ENCODE results near the gene ZNF48.
A peak's percentile ranks its signal among the peaks of the same experiment; 100 is the strongest.
"Not testable (repeated sequence)": the region's sequence is repeated elsewhere in the genome, so short reads cannot be mapped to it uniquely, and the experiment has no call there.

The ZNF48 gene

DNA sequence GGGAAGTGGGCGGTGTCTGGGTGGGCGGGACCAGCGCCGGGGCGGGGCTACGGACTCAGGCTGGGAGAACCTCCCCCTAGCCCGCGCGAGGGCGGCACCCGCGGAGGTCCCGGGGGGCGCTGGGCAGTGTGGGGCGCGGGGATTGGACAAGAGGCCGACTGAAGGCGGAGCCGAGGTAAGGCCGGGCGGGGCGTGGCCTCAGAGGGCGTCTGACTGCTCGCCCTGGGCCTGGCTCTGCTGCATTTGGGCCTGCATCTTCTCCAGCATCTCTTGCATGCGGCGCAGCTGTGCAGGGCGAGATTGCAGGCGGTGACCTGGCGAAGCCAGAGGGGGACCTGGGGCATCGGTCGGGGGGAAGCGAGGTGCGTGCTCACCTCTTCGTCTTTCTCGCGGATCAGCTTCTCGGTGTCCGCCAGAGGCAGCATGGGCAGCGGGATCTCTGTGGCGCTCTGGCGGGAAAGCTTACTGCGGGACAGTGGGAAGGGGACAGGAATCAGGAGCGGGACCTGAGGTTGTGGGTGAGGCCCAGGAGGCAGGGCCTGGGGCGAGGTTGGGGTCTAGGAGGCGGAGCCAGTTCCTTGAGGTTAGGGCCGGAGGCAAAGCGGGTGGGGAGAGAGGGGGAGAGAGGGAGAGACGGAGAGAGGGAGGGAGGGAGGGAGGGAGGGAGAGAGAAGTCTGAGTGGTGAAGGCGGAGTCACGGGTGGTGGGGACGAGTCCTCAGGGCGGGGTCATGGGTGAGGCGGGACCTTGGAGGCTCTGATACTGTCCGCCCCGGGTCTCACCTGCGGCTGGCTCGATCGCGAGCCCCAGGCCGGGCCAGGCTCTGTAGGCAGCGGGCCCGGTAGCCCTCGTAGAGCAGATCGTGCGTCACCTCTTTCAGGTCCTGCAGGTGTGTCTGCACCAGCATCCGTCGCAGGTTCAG is 16.7 kb upstream of the ZNF48 start:
- DNase-seq (ENCODE audit: low spot score), result peak; percentile 99

DNA sequence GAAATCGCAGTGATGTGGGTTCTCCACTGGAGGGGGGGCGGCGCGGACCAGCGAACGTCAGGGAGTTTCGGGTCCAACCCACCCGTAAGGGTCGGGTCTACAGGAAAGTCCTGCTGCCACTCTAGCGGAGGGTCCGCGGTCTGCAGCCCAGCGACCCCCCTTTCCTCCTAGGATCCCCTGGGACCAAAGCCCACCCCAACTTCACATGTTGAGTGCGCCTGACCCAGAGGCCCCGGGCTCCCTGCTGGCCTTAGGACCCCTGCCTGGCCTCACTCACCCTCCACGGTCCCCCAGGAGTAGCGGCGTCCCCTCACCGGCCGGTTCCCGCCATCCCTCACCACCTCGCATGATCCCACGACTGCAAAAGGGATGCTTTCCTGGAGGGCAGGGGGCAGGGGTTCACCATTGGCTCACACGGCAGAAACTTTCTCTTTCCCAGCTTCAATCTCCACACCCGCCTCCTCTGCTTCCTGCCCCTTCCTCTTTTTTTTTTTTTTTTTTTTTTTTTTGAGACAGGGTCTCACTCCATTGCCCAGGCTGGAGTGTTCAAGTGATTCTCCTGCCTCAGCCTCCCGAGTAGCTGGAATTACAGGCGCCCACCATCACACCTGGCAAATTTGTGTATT is 15.9 kb upstream of the ZNF48 start:
- DNase-seq (ENCODE audit: low spot score), result no peak

DNA sequence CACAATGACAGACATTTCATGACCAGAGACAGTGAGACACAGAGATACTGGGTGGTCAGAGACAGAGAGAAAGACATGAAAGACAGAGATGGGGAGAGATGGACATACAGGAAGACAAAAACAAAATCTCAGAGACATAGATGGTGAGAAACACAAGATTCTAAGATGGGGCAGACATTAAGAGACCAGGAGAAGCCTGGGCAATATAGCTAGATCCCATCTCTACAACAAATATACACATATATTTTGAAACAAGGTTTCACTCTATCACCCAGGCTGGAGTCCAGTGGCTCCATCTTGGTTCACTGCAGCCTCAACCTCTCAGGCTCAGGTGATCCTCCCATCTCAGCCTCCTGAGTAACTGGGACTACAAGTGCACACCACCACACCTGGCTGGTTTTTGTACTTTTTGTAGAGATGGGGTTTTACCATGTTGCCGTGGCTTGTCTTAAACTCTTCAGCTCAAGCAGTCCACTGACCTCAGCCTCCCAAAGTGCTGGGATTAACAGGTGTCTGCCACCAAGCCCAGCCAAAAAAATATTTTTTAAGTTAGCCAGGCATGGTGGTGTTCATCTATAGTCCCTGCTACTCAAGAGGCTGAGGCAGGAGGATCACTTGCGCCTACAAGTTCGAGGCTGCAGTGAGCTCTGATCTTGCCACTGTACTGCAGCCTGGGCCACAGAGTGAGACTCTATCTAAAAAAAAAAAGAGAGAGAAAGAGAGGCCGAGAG is 15.0 kb upstream of the ZNF48 start:
- no peak for DNase-seq (ENCODE audit: low spot score)

DNA sequence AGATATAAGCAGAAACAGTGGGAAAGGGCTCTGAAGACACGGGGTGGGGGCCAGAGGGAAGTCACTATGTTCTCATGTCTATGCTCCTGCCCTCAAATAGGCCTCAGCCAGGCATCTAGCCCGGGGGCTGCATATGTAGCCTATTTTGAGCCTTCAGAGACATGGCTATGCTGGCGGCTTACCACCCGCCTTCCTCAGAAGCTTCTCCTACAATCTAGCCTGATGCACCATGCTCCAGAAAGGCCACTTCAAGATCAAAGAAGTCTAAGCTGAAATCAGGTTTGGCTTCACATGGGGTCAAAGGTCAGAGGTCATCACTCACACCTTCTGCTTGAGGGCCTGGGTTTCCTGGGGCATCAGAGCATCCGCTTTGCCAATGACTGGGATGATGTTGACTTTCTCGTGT is 14.4 kb upstream of the ZNF48 start:
- no peak for DNase-seq (ENCODE audit: low spot score)

DNA sequence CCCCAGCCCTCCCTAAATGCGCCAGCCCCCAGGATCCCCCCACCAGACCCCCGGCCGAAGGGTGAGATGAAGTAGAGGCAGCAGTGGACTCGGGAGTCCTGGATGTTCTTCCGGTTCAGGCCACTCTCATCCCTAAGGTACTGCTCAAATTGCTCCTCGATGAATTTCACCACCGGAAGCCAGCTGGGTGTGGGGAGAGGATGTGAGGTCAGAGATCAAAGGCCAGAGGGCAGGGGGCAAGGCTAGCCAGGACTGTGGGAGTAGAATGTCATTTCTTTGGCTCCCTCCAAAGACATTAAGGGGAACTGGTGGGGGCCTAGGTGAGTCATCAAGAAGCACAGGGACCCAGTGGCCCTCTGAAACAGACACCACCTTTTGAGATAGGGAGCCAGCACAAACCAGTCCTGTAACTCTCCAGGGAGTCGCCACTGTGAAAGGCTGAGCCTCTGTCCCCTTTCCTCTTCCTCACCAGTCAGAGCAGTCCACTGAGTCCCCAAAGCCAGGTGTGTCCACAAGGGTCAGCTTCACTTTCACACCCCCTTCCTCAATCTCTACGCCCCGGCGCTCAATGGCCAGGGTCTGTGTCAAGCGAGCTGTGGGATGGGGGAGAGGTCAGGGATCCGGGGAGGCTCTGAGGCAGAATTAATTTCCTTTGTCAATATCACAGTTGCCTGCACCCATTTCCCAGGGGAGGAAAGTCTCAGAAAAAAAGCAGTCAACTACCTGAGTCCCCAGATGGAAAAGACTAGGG is 13.8 kb upstream of the ZNF48 start:
- no peak for DNase-seq (ENCODE audit: low spot score)

DNA sequence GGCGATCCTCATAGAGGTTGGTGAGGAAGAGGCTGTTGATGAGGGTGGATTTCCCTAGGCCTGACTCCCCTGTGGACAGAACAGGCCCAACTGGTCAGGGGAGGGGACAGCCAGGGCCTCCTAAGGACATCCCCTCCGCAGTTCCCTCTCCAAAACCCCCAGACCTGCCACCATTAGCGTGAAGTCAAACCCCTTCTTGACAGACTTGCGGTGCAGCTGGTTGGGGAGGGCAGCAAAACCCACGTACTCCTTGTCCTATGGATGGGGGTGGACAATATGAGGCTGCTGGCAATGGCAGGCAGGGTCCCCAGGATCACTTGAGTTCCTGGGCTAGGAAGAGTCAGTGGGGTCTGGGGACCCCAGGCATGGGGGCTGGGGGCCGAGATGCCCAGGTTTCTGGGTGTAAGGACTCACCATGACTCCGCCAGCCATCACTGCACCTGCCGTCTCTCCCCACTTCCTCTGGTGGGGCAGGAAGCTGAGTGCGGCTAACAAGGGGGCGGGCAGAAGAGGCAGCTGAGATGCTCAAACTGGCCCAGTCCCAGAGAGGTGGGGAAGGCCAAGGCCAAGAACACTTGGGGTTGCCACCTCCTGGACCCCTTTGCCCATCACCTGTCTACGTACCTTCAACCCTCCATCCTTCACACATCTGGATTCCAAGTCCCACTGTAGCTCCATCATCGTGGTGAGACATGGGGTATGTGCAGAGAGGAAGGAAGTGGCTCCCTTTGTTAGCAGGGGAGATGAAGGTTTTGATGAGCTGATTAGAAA is 12.9 kb upstream of the ZNF48 start, which contains the start of gene SEPTIN1:
Gene SEPTIN1, minus strand, starts transcription at position 451 of the 771 bp plus-strand sequence. Its CDS starts 19 bp downstream, at position 432.
- DNase-seq (ENCODE audit: low spot score), result no peak

DNA sequence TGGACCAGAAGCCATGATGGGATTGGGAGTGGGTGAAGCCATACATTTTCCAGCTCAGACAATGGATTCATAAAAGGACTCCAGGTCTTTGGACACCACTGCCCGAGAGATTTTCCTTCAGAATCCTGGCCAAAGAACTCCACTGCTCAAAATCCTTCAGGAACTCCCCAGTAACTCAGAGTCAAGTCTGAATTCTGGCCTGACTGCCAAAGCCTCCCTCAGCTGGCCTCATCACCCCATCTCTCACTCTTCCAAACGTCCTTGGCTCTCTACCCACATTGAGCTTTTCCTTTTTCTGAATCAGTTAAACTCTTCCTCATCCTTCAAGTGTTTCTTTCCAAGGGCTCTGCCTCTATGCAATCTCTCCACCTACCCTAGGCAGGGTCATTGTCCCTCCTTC is 11.7 kb upstream of the ZNF48 start:
- DNase-seq (ENCODE audit: low spot score), result no peak

DNA sequence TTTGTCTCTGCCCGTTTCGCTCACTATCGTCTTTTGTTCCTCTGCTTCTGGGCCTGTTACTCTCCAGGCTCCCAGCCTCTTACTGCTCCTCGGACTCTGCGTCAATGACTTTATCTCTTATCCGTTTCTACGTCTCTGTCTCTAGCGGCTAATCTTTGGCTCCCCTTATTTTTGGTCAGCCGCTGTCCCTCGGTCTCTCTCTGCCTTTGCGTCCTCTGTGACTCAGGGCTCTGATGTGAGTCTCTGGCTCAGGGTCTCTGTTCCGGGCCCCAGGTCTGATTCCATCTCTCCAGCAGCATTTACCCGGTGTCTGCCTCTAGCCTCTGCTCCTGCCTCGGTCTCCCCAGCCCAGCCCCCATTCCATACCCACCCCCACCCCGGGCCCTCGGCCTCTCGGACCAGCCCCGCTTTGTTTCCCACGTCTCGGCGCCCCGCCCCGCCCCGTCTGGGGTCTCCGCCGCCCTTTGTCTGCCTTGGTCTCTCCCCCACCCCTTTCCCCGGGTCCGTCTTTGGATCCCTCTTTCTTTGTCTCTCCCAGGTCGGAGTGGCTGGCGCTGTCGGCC is 547 bp upstream of the ZNF48 start:
- peak; percentile 40 for DNase-seq (ENCODE audit: low spot score)

DNA sequence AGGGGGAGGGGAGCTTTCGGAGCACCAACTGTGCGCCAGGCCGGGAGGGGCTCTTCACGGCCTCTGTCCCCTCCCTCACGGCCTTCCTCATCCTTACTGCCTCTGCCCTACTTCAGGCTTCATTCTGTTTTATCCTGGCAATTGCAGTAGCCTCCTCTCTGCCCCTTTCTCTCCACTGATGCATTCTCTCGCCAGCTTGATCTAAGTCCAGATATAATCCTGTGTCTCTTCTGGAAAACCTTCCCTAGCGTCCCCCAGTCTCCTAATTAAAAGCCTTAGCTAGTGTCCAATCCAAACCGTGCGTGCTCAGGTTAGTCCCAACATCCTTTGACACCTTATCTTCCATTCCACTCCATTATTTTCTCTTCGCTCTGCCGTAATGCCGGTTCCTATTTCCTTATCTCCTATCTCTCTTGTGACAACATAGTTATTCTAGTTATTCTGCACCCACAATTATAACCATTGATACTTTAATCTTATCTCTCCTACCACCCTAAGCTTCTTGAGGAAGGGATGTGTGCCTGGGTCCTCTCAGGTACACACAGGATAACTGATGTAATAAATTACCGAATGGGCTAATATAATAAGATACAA is 869 bp downstream of the ZNF48 start:
- no peak for DNase-seq (ENCODE audit: low spot score)

DNA sequence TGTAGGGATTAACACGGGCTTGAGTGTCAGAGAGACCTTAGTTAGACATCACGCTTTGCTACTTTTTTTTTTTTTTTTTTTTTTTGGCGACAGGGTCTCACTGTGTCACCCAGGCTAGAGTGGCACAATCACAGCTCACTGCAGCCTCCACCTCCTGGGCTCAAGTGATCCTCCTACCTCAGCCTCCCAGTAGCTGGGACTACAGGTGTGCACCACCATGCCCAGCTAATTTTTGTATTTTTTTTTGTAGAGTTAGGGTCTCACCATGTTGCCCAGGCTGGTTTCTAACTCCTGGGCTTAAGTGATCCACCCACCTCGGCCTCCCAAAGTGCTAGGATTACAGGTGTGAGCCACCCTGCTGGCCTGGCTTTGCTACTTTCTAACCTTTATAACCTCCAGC is 1.4 kb downstream of the ZNF48 start:
- DNase-seq (ENCODE audit: low spot score), result not testable (repeated sequence)

DNA sequence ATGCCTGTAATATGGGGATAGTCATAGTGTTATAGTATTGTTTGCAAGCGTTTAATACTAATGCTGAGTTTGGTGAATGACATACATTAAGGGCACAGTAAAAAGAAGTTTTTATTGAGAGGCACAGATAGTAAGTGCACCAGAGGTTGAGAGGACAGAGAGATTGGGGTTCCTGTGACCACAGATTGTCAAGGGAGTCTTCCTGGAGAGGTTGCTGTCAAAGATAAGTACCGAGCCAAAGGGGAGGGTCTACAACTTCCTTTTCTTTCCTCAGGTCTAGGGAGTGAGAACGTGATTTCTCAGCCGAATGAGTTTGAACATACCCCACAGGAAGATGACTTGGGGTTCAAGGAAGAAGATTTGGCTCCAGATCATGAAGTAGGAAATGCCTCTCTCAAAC is 1.8 kb downstream of the ZNF48 start:
- DNase-seq (ENCODE audit: low spot score), result no peak

DNA sequence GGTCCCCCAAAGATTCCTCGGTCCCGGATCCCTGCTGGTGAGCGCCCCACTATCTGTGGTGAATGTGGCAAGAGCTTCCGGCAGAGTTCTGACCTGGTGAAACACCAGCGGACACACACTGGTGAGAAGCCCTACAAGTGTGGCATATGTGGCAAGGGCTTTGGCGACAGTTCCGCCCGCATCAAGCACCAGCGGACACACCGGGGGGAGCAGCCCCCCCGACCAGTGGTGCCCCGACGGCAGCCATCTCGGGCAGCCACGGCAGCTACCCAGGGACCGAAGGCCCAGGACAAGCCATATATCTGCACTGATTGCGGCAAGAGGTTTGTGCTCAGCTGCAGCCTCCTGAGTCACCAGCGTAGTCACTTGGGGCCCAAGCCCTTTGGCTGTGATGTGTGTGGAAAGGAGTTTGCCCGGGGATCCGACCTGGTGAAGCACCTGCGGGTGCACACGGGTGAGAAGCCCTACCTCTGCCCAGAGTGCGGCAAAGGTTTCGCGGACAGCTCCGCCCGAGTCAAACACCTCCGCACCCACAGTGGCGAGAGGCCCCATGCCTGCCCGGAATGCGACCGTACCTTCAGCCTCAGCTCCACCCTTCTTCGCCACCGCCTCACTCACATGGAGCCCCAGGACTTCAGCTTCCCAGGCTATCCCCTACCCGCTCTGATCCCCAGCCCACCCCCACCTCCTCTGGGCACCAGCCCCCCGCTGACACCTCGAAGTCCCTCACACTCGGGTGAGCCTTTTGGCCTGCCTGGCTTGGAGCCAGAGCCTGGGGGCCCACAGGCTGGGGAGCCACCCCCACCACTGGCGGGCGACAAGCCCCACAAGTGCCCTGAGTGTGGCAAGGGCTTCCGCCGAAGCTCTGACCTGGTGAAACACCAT is 2.8 kb downstream of the ZNF48 start:
- DNase-seq (ENCODE audit: low spot score), result no peak

DNA sequence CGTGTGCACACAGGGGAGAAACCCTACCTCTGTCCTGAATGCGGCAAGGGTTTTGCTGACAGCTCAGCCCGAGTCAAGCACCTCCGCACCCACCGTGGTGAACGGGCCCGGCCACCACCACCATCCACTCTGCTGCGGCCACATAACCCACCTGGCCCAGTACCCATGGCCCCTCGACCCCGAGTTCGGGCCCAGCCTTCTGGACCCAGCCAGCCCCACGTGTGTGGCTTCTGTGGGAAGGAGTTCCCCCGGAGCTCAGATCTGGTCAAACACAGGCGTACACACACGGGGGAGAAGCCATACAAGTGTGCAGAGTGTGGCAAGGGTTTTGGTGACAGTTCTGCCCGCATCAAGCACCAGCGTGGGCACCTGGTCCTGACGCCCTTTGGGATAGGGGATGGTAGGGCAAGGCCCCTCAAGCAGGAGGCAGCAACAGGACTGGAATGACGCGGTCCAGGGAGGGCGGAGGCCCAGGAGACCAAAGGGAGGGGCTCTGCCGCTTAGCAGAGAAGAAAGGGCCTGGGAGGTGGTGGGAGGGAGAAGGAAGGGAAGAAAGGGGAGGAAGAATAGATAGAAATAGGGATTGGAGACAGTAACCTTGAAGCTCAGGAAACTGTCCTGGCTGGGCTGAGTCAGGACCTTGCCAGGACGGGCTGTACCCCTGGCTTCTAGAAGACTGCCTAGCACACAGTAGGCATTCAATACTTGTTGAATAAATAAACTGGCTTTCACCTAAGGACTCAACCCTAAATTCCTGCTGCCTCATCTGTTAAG is 3.6 kb downstream of the ZNF48 start:
- DNase-seq (ENCODE audit: low spot score), result no peak

DNA sequence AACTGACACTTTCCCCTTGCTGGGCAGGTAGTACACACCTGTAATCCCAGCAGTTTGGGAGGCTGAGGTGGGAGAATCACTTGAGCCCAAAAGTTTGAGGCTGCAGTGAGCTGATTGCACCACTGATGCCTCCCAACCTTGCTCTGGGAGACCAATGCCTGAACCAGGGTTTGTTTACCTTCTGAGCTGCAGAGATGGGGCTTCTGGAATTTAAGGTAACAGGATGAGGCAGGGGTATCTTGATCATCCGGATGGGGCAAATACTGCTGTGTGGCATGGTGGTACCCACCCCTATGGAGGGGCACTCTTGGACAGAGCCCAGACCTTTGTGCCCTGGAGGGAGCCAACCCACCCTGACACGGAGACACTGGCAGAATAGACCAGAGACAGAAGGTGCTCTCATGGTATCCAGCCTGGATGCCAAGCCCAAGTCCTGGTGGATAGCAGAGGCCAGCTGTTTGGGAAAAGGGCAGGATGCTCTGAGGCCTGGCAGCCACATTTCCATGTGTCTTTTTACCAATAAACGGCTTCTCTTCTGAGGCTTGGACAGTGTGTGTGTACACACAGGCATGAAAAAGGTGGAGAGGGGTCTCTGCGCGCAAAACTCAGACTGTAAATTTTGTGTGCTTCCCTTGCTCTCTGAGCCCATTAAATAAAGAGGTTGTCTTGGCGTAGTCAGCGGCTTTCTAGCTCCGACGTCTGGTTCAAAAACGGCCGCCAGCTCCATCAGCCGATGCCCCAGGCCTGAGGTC is 4.4 kb downstream of the ZNF48 start:
- DNase-seq (ENCODE audit: low spot score), result no peak

DNA sequence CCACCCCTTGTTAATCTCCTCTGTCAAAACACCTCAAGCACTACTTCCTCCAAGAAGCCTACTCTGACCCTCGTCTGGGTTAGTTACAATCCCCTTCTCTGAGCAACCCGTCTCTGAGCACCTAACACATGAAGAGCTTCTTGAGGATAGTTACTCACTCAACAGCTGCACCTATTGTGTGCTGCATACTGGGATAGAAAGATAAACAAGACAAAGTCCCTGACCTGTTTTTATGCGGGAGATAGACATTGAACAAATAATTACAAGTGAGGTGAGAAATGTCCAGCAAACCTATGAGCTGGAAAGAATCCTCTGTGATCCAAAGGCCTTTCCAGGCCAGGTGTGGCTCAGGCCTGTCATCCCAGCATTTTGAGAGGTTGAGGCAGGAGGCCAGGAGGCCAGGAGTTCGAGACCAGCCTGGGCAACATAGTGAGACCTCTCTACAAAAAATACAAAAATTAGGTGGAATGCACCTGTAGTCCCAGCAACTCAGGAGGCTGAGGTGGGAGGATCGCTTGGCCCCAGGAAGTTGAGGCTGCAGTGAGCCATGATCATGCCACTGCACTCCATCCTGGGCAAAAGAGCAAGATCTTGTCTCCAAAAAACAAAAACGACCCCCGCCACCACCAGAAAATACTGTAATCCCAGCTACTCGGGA is 6.7 kb downstream of the ZNF48 start:
- no peak for DNase-seq (ENCODE audit: low spot score)

DNA sequence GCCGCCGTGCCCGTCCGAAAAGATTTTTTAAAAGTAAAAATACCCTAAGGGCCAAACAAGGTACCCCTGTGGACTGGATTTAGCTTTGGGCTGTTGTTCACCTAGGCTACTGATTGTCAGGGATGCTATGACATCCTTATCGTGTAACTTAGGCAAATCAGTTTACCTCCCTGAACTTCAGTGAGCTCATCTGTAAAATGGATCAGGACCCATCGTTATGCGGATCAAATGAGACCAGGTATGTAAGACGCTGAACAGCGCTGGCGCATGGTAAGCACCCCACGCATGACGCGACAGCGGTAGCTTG is 11.5 kb downstream of the ZNF48 start:
- no peak for DNase-seq (ENCODE audit: low spot score)

DNA sequence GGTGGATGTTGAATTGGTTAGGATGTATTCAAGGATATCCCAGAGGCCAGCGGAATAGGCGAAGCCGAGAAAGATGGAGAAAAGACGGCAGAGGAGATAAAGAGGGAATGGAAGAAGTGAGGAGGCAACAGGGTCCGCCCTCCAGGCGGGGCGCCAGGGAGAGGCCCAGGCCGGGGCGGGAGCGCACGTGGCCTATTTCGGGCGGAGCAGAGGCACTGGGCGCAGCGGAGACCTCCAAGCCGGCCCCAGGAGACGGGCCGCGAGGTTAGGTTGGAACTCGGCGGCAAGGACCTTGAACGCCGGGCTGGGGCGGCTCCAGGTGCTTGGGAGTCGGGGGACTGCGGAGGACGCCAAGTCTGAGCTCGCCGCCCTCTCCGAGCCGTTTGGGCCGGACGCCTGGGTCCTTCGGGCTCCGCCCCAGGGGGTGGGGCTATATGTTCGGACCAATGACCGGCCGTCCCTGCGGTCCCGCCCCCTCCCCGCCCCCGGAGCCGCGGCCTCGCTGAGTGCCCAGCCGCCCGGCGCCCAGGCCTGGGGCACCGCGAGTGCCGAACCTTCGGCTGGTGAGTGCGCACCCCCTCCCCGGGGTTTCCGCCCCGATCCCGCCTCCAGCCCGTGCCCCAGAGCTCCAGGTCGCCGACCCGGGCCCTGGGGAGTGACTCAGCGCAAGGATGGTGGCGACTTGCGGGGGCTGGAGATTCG is 12.0 kb downstream of the ZNF48 start, which contains the start of gene ZNF771:
Gene ZNF771, plus strand, starts transcription at position 505 of the 702 bp plus-strand sequence. CDS start 448 bp downstream, outside the sequence.
- DNase-seq (ENCODE audit: low spot score), result peak; percentile 95

All from AG20443 (cell line).